Brain microvascular endothelial cell (primary cell): ENCODE data around the gene DIP2A.

Source experiments
- DNase-seq: peaks from one replicate; pipeline ENCODE4 v3.0.0-alpha.2; 2020
- H3K27ac ChIP-seq: fragments of 250-450 bp; sonication (Bioruptor Pico); 2 replicates; pipeline ENCODE4 v1.5.1; 2020; ENCODE audit warnings: mild to moderate bottlenecking, moderate library complexity
- H3K27me3 ChIP-seq: fragments of 250-450 bp; sonication (Bioruptor Pico); replicated peaks from 2 replicates; pipeline ENCODE4 v1.5.1; 2020; ENCODE audit warnings: mild to moderate bottlenecking
- H3K36me3 ChIP-seq: fragments of 250-450 bp; sonication (Bioruptor Pico); replicated peaks from 2 replicates; pipeline ENCODE4 v1.5.1; 2020; ENCODE audit warnings: mild to moderate bottlenecking
- H3K4me3 ChIP-seq: 2 replicates; pipeline ENCODE4 v1.5.1; 2011; ENCODE audit warnings: low read depth, mild to moderate bottlenecking, control low read depth, low read length, moderate library complexity
- in situ Hi-C: cut with HindIII; loops from 2 replicates; pipeline ENCODE4 v1.10.0; 2017; ENCODE audit warnings: low sequenced_read_pairs, low pct_ligation_motif_present
- TF ChIP-seq, protein P1 (sequence below): IDR thresholded peaks from 2 replicates; pipeline ENCODE4 v1.5.1; 2011; ENCODE audit warnings: low read depth, mild to moderate bottlenecking, moderate library complexity, low read length, control low read depth, inconsistent platforms; ENCODE audit errors: missing control alignments

DIP2A gene

DNA sequence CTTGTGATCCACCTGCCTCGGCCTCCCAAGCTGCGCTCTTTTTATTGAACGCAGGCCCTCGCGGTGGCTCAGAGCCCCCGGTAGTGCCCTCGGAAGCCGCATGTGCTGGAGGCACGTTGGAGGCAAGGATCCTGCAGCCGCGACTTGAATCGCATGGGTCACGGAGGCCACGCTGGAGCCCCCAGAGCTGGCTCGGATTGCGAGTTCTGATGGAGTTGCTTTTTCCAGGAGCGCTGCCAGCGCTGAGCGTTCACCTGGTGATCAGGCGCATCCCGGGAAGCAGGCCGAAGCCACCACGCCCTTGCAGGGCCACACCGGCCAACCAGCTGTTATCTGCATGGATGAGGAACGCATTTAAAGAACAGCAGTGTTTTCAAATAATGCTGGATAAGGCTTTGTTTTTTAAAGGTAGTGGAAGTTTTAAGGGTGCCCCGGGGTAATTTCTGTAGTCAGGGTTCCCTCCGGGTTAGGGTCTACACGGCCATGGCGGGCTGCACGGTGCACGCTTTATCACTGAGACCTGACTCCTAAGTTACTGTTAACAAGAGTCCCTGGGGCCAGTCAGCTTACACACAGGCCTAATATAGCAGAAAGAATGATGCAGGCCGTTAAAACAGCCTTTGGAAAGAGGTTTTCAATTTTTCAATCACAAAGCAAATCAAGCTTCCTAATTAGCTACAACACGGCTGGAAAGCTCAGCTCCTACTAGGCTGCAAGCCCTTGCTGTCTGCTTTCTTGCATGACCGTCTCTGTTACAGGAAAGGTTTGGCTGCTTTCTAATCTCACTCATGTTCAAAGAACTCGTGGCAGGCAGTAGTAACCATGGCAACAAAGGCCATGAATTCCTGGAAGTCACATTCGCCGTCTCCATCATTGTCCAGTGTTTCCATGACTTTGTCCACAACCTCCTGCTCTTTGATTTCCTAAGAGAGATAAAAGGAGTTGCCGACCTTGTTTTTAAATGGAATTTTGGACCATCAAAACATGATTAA, 140.2 kb downstream of the DIP2A start:
- TF ChIP-seq, protein P1, sequence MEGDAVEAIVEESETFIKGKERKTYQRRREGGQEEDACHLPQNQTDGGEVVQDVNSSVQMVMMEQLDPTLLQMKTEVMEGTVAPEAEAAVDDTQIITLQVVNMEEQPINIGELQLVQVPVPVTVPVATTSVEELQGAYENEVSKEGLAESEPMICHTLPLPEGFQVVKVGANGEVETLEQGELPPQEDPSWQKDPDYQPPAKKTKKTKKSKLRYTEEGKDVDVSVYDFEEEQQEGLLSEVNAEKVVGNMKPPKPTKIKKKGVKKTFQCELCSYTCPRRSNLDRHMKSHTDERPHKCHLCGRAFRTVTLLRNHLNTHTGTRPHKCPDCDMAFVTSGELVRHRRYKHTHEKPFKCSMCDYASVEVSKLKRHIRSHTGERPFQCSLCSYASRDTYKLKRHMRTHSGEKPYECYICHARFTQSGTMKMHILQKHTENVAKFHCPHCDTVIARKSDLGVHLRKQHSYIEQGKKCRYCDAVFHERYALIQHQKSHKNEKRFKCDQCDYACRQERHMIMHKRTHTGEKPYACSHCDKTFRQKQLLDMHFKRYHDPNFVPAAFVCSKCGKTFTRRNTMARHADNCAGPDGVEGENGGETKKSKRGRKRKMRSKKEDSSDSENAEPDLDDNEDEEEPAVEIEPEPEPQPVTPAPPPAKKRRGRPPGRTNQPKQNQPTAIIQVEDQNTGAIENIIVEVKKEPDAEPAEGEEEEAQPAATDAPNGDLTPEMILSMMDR = no peak
- H3K27ac ChIP-seq = no peak overlapping the region
- DNase-seq = peak; percentile 91

DNA sequence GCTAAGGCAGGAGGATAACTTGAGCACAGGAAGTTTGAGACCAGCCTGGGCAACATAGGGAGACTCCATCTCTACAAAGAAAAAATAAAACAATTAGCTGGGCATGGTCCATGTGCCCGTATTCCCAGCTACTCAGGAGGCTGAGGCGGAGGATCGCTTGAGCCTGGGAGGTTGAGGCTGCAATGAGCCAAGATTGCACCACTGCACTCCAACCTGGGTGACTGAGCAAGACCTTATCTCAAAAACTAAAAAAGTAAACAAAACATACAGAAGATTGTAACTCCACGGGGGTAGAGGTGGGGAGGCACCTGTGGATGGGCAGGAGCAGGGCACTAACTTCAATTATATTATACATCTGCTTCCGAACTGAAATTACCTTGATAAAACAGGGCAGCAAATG, 141.6 kb downstream of the DIP2A start:
- no peaks in the 10 kb centered on the region for H3K27me3 ChIP-seq
- H3K27ac ChIP-seq = no peak overlapping the region
- in situ Hi-C loops = no loop called here
- H3K4me3 ChIP-seq = no peak overlapping the region
- no peak for DNase-seq
- no peaks in the 10 kb centered on the region for H3K36me3 ChIP-seq
- TF ChIP-seq, protein P1 = no peak

More for the DNA sequence above, 140.2 kb downstream of the DIP2A start:
- H3K27me3 ChIP-seq = no peaks in the 10 kb centered on the region
- in situ Hi-C loops = no loop called here
- H3K36me3 ChIP-seq = no peaks in the 10 kb centered on the region
- H3K4me3 ChIP-seq = no peak overlapping the region

DNA sequence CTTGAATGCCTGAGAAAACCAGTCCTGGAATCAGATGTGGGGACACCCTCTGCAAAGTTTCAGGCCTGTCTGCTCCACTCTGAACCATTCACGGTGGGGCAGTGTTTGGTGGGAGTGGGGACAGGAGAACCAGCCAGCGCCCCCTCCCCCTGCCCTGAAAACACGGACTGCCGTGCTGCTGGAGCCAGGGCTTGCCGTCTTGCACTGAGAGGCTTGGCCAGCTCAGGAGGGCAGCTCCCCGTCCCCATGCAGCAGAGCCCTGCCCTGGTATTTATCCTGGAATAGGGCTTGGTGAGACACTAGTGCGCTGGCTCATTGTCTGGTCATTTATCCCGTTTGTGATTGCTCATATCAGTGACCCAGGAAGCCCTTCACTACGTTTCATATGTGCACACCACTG, 142.3 kb downstream of the DIP2A start:
- H3K27ac ChIP-seq = no peak overlapping the region
- in situ Hi-C loops = no loop called here
- H3K4me3 ChIP-seq = no peak overlapping the region
- no peaks in the 10 kb centered on the region for H3K27me3 ChIP-seq
- no peaks in the 10 kb centered on the region for H3K36me3 ChIP-seq
- no peak for DNase-seq
- TF ChIP-seq, protein P1 = no peak

DNA sequence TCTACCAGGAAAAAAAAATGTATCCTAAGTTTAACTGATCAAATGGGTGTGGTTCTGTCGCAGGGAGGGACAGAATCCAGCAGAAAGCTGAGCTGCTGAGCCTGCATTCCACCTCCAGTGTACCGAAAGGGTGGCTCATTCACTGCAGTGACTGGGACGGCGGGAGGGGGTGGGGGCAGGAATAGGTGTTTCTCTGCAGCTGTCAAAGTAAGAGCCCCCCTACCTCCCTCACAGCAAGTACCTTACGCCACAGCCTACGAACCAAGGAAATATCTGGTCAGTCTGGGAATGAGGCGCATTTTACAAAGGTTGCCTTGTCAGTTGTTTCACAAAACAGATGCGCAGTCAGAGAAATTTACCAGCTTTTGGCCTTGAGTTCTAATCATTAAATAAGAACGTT, 144.5 kb downstream of the DIP2A start:
- no peak overlapping the region for H3K4me3 ChIP-seq
- TF ChIP-seq, protein P1 = no peak
- H3K27ac ChIP-seq = no peak overlapping the region
- DNase-seq = no peak
- H3K27me3 ChIP-seq = no peaks in the 10 kb centered on the region
- no peaks in the 10 kb centered on the region for H3K36me3 ChIP-seq
- in situ Hi-C loops = no loop called here

DNA sequence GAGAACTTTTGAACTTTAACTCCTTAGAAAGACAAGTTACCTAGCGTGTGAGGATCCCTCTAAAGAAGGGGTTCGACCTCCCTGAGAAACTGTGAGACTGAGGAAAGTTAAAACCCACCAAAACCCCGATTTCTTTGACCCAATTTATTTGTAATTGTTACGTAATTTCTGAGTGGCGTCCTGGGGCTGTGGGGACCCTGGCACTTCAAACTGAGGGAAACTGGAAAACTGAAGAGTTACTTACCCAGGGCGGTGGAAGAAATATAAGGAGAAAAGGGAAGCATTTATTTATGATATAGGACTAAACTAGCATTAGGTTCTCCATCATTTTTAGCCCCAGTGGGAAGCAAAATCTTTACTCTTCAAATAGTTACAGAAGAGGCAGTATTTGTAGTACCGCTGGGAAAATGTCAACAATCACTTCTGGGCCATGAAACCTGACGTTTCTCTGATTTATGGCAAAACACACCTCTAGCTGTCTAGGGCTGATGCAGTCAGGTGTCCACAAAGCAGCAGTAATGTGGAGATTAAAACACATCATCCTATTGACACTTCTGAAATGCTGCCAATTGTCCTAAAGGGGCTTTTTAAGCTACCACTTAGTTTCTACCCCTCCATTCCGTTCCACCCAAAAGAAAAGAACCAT, 145.8 kb downstream of the DIP2A start:
- Histone ChIP-seq H3K27me3 (no peaks in the 10 kb centered on the region), H3K36me3 (no peaks in the 10 kb centered on the region), H3K4me3 (no peak overlapping the region), H3K27ac (no peak overlapping the region)
- in situ Hi-C loops = no loop called here
- TF ChIP-seq, protein P1 = no peak
- no peak for DNase-seq
